ENCODE data around the gene OR5T3. TPM values are rescaled to one million over a fixed set of nuclear protein-coding genes. Genes with fewer than 3 reads are reported as not detected.
"Not testable (repeated sequence)": the region's sequence is repeated elsewhere in the genome, so short reads cannot be mapped to it uniquely, and the experiment has no call there.

OR5T3 gene
- not detected for total RNA-seq

DNA sequence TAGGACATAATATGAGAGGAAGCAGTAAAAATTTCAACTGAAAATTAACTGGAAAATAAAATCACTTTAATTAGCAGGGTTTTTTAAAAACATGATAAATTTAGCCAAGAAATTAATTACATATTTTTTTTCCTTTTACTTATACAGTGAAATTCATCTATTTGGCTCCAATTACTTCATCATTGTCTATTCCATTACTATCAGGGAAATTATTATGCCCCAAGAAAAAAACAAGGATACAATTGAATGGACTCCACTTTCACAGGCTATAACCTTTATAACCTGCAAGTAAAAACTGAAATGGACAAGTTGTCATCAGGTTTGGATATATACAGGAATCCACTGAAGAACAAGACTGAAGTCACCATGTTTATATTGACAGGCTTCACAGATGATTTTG, at the start of gene OR5T3:
TSS of gene OR5T3 (plus strand) at position 301 of the 400 bp plus-strand sequence. CDS start at position 301, 0 bp downstream.
- H3K27me3 ChIP-seq, result no peaks in the 10 kb centered on the region
- no peaks in the 10 kb centered on the region for H3K9me3 ChIP-seq
- H3K27ac ChIP-seq, result no peak within 1 kb of the TSS
- TF ChIP-seq, protein P1, sequence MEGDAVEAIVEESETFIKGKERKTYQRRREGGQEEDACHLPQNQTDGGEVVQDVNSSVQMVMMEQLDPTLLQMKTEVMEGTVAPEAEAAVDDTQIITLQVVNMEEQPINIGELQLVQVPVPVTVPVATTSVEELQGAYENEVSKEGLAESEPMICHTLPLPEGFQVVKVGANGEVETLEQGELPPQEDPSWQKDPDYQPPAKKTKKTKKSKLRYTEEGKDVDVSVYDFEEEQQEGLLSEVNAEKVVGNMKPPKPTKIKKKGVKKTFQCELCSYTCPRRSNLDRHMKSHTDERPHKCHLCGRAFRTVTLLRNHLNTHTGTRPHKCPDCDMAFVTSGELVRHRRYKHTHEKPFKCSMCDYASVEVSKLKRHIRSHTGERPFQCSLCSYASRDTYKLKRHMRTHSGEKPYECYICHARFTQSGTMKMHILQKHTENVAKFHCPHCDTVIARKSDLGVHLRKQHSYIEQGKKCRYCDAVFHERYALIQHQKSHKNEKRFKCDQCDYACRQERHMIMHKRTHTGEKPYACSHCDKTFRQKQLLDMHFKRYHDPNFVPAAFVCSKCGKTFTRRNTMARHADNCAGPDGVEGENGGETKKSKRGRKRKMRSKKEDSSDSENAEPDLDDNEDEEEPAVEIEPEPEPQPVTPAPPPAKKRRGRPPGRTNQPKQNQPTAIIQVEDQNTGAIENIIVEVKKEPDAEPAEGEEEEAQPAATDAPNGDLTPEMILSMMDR (IDR thresholded peaks at IDR 0.05), result no peak
- TF ChIP-seq EP300 (IDR thresholded peaks at IDR 0.05) (no peak), POLR2AphosphoS5 (IDR thresholded peaks at IDR 0.05) (no peak), POLR2A (IDR thresholded peaks at IDR 0.05) (no peak)
- no peaks in the 10 kb centered on the region for H3K4me1 ChIP-seq
- H3K4me3 ChIP-seq, result no peak within 1 kb of the TSS
- no peak for ATAC-seq
- H3K36me3 ChIP-seq, result no peaks in the 10 kb centered on the region

DNA sequence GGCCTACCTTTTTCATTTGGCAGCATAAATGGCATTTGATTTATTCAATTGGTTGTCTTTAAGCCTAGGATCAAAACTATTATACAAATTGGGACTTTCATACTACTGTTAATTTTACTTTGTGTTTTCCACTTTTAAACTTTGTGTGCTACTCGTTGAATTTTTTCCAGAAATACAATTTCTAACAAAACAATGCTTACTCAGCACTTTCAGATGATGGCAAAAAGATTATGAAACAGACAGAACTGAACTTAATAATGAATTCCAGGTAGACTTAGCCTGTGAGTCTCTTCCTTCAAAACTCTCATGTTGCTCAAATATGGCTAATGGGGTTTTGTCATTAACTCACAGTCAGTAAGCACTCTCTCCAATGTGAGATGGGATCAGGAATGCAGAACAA, 44.3 kb upstream of the OR5T3 start:
- 25% methylated on average over 1 of the region's 1 CpG; no CpG with 5 or more reads in 1 of the 2 donors for WGBS, 2 donors (ENCODE audit: low coverage in 1 of 2)
- no peaks in the 10 kb centered on the region for H3K27me3 ChIP-seq
- no peak for TF ChIP-seq POLR2AphosphoS5 (IDR thresholded peaks at IDR 0.05)
- H3K36me3 ChIP-seq, result no peaks in the 10 kb centered on the region
- H3K9me3 ChIP-seq, result no peaks in the 10 kb centered on the region
- no peak for ATAC-seq
- H3K27ac ChIP-seq, result no peak overlapping the region
- no peak overlapping the region for H3K4me3 ChIP-seq
- no peaks in the 10 kb centered on the region for H3K4me1 ChIP-seq

DNA sequence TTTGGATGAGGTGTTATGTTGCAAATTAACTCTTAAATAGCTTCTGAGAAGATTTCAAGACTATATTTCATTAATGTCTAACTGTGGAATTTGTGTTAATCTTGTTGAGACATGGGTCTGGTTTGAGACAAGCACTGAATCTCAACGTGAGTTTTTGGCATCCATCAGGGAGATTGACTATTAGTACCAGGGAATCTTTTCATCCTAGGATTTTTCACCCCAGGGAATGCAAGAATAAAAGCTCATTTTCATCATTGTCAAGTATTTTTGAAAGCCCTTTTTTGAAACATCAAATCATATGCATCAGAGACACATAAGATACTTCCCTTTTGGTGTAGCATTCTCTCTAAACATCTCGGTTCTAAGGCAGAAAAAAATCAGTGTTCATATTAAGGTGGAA, 37.5 kb upstream of the OR5T3 start:
- no peak overlapping the region for H3K27ac ChIP-seq
- no peaks in the 10 kb centered on the region for H3K27me3 ChIP-seq
- H3K4me1 ChIP-seq, result no peaks in the 10 kb centered on the region
- H3K9me3 ChIP-seq, result peaks cover 0 to 25% (median 0%) of the 10 kb centered on the region in 3 donors
- WGBS, 2 donors (ENCODE audit: low coverage in 1 of 2), result 63 to 66% methylated on average over 2 of the region's 2 CpGs
- H3K36me3 ChIP-seq, result no peaks in the 10 kb centered on the region
- no peak for ATAC-seq
- H3K4me3 ChIP-seq, result no peak overlapping the region
- TF ChIP-seq, protein P1 (IDR thresholded peaks at IDR 0.05), result no peak
- TF ChIP-seq POLR2A (IDR thresholded peaks at IDR 0.05) (no peak), EP300 (IDR thresholded peaks at IDR 0.05) (no peak), POLR2AphosphoS5 (IDR thresholded peaks at IDR 0.05) (no peak)

DNA sequence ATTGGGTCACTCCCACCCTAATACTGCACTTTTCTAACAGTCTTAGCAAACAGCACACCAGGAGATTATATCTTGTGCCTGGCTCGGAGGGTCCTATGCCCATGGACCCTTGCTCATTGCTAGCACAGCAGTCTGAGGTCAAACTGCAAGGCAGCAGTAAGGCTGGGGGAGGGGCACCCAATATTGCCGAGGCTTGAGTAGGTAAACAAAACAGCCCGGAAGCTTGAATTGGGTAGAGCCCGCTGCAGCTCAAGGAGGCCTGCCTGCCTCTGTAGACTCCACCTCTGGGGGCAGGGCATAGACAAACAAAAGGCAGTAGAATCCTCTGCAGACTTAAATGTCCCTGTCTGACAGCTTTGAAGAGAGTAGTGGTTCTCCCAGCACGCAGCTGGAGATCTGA, 32.3 kb upstream of the OR5T3 start:
- 67% methylated on average over 1 of the region's 5 CpGs; no CpG with 5 or more reads in 1 of the 2 donors for WGBS, 2 donors (ENCODE audit: low coverage in 1 of 2)
- not testable (repeated sequence) for H3K27ac ChIP-seq, H3K27me3 ChIP-seq, H3K4me3 ChIP-seq, H3K4me1 ChIP-seq, H3K36me3 ChIP-seq, ATAC-seq
- H3K9me3 ChIP-seq, result peaks cover 0 to 40% (median 0%) of the 10 kb centered on the region in 3 donors

DNA sequence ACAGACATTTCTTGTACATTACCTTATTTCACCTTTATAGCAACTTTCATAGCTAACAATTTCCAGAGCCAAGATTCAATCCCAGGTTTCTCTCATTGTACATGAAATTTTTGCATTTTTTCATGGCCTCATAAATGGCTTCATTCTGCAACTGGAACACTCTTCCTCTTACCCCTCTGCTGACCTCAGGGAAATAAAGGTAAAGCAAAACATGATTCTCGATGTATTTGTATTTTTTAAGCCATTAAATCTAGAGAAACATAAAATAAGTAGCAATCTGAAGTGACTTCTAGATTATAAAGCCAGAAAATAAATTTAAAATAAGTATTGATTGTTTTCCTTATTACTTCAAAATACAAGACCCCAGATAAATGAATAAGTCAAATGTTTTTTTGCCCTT, 17.9 kb upstream of the OR5T3 start, which contains the start of gene OR5T2:
TSS of gene OR5T2 (minus strand) at position 101 of the 400 bp plus-strand sequence. CDS start 1,193 bp downstream, outside the sequence.
- no peak within 1 kb of the TSS for H3K27ac ChIP-seq
- peaks cover 0 to 5% (median 0%) of the 10 kb centered on the region in 3 donors for H3K9me3 ChIP-seq
- no peak for TF ChIP-seq EP300 (IDR thresholded peaks at IDR 0.05)
- TF ChIP-seq, protein P1 (IDR thresholded peaks at IDR 0.05), result no peak
- TF ChIP-seq POLR2A (IDR thresholded peaks at IDR 0.05), result no peak
- TF ChIP-seq POLR2AphosphoS5 (IDR thresholded peaks at IDR 0.05), result no peak
- 33 to 83% methylated on average over 1 of the region's 1 CpG for WGBS, 2 donors (ENCODE audit: low coverage in 1 of 2)
- no peaks in the 10 kb centered on the region for H3K27me3 ChIP-seq
- no peaks in the 10 kb centered on the region for H3K4me1 ChIP-seq
- ATAC-seq, result no peak
- no peak within 1 kb of the TSS for H3K4me3 ChIP-seq
- H3K36me3 ChIP-seq, result no peaks in the 10 kb centered on the region

DNA sequence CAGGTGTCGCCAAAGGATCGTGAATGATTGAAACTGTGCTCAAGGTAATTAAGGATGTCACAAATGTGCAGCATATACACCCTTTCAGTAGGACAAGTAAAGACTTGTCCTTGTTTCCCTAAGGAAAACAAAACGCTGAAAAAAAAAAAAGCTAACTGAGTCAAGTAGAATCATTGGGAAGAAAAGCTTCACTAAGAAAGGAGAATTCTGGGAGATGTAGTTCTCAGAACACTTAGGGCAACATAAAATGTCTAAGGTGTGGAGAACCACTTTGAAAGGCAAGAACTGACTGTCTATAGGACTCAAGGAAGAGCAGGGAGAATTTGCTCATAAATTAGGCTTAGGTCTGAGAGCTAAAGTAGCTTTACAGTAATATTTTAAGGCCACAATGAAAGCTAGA, 19.0 kb downstream of the OR5T3 start:
- Histone ChIP-seq H3K4me1 (no peaks in the 10 kb centered on the region), H3K9me3 (peaks cover 0 to 3% (median 0%) of the 10 kb centered on the region in 3 donors), H3K4me3 (no peak overlapping the region), H3K27ac (no peak overlapping the region), H3K36me3 (no peaks in the 10 kb centered on the region), H3K27me3 (no peaks in the 10 kb centered on the region)
- ATAC-seq, result no peak
- TF ChIP-seq, protein P1 (IDR thresholded peaks at IDR 0.05), result no peak
- no peak for TF ChIP-seq POLR2A (IDR thresholded peaks at IDR 0.05)
- TF ChIP-seq EP300 (IDR thresholded peaks at IDR 0.05), result no peak
- no peak for TF ChIP-seq POLR2AphosphoS5 (IDR thresholded peaks at IDR 0.05)
- WGBS, 2 donors (ENCODE audit: low coverage in 1 of 2), result 52 to 65% methylated on average over 3 of the region's 3 CpGs
